HepG2 (cell line): ENCODE data around the gene ATP9B. TPM values are rescaled to one million over a fixed set of nuclear protein-coding genes. Genes with fewer than 3 reads are reported as not detected.

Experiments used
- BHLHE40 ChIP-seq: IDR thresholded peaks from 2 replicates; pipeline ENCODE4 v1.6.1; 2011; ENCODE audit warnings: low read length, improper control_type of control experiment
- FOSL2 ChIP-seq: sonication (generic); formaldehyde crosslinking; IDR thresholded peaks from 2 replicates; pipeline ENCODE4 v1.4.0; 2020; ENCODE audit warnings: missing genetic modification reagents
- HES4 ChIP-seq: sonication (generic); formaldehyde crosslinking; IDR thresholded peaks from 2 replicates; pipeline ENCODE4 v1.9.0; 2021; ENCODE audit warnings: mild to moderate bottlenecking, missing genetic modification reagents, borderline replicate concordance
- MIER2 ChIP-seq: IDR thresholded peaks from 2 replicates; pipeline ENCODE4 v1.6.1; 2016; ENCODE audit warnings: missing biosample characterization, missing genetic modification reagents
- POLR2AphosphoS2 ChIP-seq: IDR thresholded peaks from 2 replicates; pipeline ENCODE4 v1.6.1; 2011; ENCODE audit warnings: low read depth, low read length, improper control_type of control experiment
- SIX1 ChIP-seq: sonication (generic); formaldehyde crosslinking; IDR thresholded peaks from 2 replicates; pipeline ENCODE4 v1.4.0; 2020; ENCODE audit warnings: missing genetic modification reagents, borderline replicate concordance
- SP5 ChIP-seq: IDR thresholded peaks from 2 replicates; pipeline ENCODE4 v1.6.1; 2016; ENCODE audit warnings: low read depth, borderline replicate concordance
- TEAD3 ChIP-seq: optimal IDR thresholded peaks from 2 replicates; pipeline ENCODE3; 2016; ENCODE audit warnings: borderline replicate concordance
- ZNF549 ChIP-seq: sonication (generic); formaldehyde crosslinking; IDR thresholded peaks from 2 replicates; pipeline ENCODE4 v1.5.0; 2020; ENCODE audit warnings: missing genetic modification reagents
- polyA plus RNA-seq, 8 experiments: library from polyadenylated mRNA; depleted of rRNA in 3 of 8; stranded (reverse) in 7 of 8; unstranded in 1 of 8; fragments of >200 nt; fragmentation: Illumina TruSeq in 4 of 8; extraction: Trizol in 4 of 8; gene quantifications; 2 replicates each; pipeline versions ENCODE4 v1.2.1 to v1.2.3, GENCODE V29; 2011 to 2016; ENCODE audit warnings: low read depth in 4 of 8, missing spikeins in 1 of 8, mixed read lengths in 1 of 8; ENCODE audit not compliant: insufficient read depth in 1 of 8
- total RNA-seq, 5 experiments: library from RNA; depleted of rRNA; stranded (reverse); fragments of >200 nt; fragmentation: Illumina TruSeq; extraction: Trizol; gene quantifications; 2 replicates each; pipeline ENCODE4 v1.2.3, GENCODE V29; 2016; ENCODE audit warnings: low read depth in 1 of 5
- TF ChIP-seq, protein P1 (sequence below): sonication (generic); formaldehyde crosslinking; IDR thresholded peaks from 2 replicates; pipeline ENCODE4 v1.9.0; 2021; ENCODE audit warnings: missing genetic modification reagents, borderline replicate concordance
- TF ChIP-seq, protein P2 (sequence below): sonication (generic); formaldehyde crosslinking; IDR thresholded peaks from 2 replicates; pipeline ENCODE4 v1.4.0; 2020; ENCODE audit warnings: missing genetic modification reagents
- TF ChIP-seq, protein P3 (sequence below): sonication (generic); formaldehyde crosslinking; IDR thresholded peaks from 2 replicates; pipeline ENCODE4 v1.9.0; 2022; ENCODE audit warnings: low read depth, missing genetic modification reagents

Gene ATP9B
- total and polyA plus RNA-seq, 2 of the 13 experiments (the other 11 are each of a cell fraction or from before 2014, with no cell fraction given) = 10.8 to 11.3 TPM

DNA sequence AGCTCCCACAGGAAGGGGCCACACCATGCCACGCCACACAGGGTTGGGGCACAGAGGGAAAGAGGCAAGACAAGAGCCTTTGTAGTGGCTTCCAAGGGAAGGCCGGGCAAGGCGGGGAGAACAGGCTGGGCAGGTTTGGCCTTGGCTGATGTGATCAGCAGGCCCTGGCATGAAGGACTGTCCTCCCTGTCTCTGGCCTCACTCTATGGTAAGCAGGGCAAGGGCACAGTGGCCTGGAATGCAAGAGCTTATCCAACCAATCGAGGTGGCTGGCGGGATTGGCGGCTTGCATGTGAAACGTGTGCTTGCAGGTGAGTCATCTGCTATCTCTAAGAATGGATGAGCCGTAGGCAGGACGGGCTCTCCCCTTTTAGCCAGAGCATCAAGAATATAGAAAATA lies 6.4 kb upstream of the ATP9B start (continued):
- TF ChIP-seq, protein P1, sequence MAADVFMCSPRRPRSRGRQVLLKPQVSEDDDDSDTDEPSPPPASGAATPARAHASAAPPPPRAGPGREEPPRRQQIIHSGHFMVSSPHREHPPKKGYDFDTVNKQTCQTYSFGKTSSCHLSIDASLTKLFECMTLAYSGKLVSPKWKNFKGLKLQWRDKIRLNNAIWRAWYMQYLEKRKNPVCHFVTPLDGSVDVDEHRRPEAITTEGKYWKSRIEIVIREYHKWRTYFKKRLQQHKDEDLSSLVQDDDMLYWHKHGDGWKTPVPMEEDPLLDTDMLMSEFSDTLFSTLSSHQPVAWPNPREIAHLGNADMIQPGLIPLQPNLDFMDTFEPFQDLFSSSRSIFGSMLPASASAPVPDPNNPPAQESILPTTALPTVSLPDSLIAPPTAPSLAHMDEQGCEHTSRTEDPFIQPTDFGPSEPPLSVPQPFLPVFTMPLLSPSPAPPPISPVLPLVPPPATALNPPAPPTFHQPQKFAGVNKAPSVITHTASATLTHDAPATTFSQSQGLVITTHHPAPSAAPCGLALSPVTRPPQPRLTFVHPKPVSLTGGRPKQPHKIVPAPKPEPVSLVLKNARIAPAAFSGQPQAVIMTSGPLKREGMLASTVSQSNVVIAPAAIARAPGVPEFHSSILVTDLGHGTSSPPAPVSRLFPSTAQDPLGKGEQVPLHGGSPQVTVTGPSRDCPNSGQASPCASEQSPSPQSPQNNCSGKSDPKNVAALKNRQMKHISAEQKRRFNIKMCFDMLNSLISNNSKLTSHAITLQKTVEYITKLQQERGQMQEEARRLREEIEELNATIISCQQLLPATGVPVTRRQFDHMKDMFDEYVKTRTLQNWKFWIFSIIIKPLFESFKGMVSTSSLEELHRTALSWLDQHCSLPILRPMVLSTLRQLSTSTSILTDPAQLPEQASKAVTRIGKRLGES (CRISPR knock-in tag) = no peak
- TF ChIP-seq SP5 (CRISPR knock-in tag) (no peak), FOSL2 (CRISPR knock-in tag) (peak; percentile 72), HES4 (CRISPR knock-in tag) (no peak), SIX1 (CRISPR knock-in tag) (no peak), BHLHE40 (peak; percentile 37), MIER2 (CRISPR knock-in tag) (no peak), POLR2AphosphoS2 (no peak), TEAD3 (peak; percentile 65), ZNF549 (CRISPR knock-in tag) (no peak)
- TF ChIP-seq, protein P2, sequence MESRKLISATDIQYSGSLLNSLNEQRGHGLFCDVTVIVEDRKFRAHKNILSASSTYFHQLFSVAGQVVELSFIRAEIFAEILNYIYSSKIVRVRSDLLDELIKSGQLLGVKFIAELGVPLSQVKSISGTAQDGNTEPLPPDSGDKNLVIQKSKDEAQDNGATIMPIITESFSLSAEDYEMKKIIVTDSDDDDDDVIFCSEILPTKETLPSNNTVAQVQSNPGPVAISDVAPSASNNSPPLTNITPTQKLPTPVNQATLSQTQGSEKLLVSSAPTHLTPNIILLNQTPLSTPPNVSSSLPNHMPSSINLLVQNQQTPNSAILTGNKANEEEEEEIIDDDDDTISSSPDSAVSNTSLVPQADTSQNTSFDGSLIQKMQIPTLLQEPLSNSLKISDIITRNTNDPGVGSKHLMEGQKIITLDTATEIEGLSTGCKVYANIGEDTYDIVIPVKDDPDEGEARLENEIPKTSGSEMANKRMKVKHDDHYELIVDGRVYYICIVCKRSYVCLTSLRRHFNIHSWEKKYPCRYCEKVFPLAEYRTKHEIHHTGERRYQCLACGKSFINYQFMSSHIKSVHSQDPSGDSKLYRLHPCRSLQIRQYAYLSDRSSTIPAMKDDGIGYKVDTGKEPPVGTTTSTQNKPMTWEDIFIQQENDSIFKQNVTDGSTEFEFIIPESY (CRISPR knock-in tag) = peak; percentile 94
- TF ChIP-seq, protein P3, sequence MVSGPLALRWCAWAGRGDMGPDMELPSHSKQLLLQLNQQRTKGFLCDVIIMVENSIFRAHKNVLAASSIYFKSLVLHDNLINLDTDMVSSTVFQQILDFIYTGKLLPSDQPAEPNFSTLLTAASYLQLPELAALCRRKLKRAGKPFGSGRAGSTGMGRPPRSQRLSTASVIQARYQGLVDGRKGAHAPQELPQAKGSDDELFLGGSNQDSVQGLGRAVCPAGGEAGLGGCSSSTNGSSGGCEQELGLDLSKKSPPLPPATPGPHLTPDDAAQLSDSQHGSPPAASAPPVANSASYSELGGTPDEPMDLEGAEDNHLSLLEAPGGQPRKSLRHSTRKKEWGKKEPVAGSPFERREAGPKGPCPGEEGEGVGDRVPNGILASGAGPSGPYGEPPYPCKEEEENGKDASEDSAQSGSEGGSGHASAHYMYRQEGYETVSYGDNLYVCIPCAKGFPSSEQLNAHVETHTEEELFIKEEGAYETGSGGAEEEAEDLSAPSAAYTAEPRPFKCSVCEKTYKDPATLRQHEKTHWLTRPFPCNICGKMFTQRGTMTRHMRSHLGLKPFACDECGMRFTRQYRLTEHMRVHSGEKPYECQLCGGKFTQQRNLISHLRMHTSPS (CRISPR knock-in tag) = 0 out of 2 replicates have a peak, but pooled peaks have one; percentile 30
